RKO (cell line): Measurements from ENCODE around the gene LRP1.

Source experiments
- DNase-seq: peaks from one replicate; pipeline ENCODE4 v3.0.0-alpha.2; 2016; ENCODE audit warnings: low spot score

Gene LRP1

DNA sequence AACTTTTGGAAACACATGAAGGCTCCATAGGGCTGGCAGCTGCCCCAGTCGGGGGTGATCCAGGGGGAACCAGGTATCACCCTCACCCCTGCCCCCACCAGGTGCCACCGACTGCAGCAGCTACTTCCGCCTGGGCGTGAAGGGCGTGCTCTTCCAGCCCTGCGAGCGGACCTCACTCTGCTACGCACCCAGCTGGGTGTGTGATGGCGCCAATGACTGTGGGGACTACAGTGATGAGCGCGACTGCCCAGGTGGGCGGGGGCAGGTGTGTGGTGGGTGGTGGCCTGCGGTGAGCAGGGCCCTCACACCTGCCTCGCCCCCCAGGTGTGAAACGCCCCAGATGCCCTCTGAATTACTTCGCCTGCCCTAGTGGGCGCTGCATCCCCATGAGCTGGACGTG lies 66.0 kb downstream of the LRP1 start:
- DNase-seq: no peak

- no peak for DNase-seq
Observed at GRCh38 chr12:57195186-57195585, 66.9 kb downstream of the LRP1 start.

- no peak for DNase-seq
Observed at GRCh38 chr12:57195611-57196371, 67.5 kb downstream of the LRP1 start.

- DNase-seq: no peak
Observed at GRCh38 chr12:57196439-57196838, 68.2 kb downstream of the LRP1 start.

GRCh38 chr12:57196956-57197355 lies 68.7 kb downstream of the LRP1 start:
- DNase-seq: no peak

- no peak for DNase-seq
Observed at GRCh38 chr12:57198329-57198728, 70.0 kb downstream of the LRP1 start.

DNA sequence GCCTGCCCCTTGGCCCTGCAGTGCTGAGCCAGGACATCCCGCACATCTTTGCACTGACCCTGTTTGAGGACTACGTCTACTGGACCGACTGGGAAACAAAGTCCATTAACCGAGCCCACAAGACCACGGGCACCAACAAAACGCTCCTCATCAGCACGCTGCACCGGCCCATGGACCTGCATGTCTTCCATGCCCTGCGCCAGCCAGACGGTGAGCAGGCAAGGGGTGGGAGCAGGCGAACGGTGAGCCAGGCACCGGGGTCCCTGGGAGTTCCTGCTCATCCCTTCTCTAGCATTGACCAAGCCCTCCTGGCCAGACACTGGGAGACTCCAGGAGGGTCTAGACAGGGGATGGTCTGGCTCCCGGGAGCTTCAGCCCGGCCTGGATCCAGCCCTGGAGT lies 70.9 kb downstream of the LRP1 start:
- no peak for DNase-seq

GRCh38 chr12:57200497-57200896 lies 72.2 kb downstream of the LRP1 start:
- no peak for DNase-seq

DNA sequence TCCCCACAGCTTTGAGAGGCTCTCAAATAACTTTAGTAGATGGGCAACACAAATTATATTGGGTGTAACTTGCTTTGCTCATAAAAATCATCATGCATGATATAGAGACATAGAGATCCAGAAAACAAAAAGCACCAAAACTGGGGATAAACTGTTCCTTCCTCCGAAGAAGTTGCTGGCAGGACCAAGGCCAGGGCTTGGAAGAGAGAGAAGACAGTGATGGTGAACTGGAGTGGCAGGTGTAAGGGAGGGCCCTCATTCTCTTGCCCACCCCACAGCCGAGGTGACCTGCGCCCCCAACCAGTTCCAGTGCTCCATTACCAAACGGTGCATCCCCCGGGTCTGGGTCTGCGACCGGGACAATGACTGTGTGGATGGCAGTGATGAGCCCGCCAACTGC lies 72.9 kb downstream of the LRP1 start:
- DNase-seq: no peak

- no peak for DNase-seq
Observed at GRCh38 chr12:57201631-57202030, 73.3 kb downstream of the LRP1 start.

DNA sequence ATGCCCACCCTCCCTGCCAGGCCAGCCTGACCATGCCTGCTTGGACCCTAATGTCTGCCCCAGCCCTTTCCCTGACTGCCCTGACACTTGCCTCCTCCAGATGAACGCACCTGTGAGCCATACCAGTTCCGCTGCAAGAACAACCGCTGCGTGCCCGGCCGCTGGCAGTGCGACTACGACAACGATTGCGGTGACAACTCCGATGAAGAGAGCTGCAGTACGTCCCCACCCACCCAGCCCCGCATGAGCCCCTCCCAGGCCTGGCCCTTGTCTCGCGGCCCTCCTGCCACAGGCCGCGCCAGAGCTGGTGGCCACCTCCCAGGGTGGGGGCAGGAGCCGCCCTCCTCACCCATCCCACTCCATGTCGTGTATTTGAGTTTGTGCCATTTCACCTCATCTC lies 74.0 kb downstream of the LRP1 start:
- DNase-seq: no peak

DNA sequence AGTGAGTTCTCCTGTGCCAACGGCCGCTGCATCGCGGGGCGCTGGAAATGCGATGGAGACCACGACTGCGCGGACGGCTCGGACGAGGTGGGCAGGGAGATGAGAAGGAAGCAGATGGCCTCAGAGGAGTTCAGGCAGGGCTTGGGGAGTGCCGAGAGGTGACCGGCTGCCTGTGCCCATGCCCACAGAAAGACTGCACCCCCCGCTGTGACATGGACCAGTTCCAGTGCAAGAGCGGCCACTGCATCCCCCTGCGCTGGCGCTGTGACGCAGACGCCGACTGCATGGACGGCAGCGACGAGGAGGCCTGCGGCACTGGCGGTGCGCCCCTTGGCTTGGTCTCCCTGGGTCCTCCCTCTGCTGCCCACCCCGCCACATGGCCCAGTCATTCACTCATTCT lies 74.9 kb downstream of the LRP1 start:
- no peak for DNase-seq

- no peak for DNase-seq
Observed at GRCh38 chr12:57203791-57204190, 75.5 kb downstream of the LRP1 start.

DNA sequence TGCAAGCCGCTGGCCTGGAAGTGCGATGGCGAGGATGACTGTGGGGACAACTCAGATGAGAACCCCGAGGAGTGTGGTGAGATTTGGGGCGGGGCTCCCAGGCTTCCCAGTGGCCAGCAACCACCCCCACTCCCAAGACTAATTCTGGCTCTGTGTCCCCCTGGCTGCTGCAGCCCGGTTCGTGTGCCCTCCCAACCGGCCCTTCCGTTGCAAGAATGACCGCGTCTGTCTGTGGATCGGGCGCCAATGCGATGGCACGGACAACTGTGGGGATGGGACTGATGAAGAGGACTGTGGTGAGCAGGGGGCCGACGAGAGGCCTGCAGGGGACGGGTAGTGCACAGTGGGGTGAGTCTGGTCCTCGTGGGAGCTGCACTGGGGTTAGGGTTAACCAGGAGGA lies 76.2 kb downstream of the LRP1 start:
- DNase-seq: no peak

DNA sequence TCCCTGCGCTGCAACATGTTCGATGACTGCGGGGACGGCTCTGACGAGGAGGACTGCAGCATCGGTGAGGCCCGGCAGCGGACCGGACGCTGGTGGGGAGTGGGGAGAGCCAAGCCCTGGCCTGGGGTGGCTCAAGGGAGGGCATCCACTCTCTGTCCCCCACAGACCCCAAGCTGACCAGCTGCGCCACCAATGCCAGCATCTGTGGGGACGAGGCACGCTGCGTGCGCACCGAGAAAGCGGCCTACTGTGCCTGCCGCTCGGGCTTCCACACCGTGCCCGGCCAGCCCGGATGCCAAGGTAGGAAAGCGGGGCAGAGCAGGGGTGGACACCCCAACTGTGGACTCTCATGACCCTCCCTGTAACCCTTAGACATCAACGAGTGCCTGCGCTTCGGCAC lies 76.9 kb downstream of the LRP1 start:
- DNase-seq: no peak

DNA sequence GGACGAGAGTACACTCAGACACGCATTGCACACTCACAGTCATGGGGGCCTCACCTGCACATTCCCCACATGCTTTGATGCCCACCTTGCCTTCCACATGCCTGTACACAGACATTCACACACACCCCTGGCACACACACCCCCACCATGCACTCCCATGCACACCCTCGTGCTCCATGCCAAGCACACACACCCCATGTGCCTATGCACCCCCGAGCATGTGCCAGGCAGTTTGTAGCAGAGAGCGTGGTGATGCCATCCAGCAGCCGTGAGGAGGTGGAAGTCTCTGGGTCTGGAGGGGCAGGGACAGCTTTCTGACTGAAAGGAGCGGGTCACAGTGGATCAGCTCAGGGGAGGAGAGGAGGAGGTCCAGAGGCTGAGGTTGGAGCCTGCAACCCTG lies 77.6 kb downstream of the LRP1 start:
- DNase-seq: no peak

GRCh38 chr12:57207731-57208630 lies 79.7 kb downstream of the LRP1 start:
- no peak for DNase-seq

DNA sequence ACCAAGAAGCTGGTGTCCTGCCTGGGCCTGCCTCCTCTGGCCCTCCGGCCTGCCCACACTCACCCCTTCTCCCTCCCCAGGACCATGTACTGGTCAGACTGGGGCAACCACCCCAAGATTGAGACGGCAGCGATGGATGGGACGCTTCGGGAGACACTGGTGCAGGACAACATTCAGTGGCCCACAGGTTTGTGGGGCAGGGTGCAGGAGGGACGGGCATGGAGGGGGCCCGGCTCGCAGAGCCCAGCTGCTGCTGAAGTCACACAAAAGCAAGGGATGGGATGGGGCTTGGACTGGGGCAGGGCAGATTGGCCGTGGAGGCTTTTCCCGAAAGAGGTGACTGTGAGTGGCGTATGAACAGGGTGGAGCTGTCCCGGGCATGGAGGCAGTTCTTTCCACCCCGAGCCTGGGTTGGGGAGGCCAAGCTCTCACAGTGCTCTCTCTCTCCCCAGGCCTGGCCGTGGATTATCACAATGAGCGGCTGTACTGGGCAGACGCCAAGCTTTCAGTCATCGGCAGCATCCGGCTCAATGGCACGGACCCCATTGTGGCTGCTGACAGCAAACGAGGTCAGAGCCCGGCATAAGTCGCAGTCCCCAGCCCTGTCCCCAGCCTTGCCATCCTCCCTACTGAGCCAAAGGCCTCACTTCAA lies 80.5 kb downstream of the LRP1 start:
- no peak for DNase-seq

GRCh38 chr12:57209916-57210315 lies 81.6 kb downstream of the LRP1 start:
- no peak for DNase-seq

- no peak for DNase-seq
Observed at GRCh38 chr12:57210461-57210860, 82.2 kb downstream of the LRP1 start.

DNA sequence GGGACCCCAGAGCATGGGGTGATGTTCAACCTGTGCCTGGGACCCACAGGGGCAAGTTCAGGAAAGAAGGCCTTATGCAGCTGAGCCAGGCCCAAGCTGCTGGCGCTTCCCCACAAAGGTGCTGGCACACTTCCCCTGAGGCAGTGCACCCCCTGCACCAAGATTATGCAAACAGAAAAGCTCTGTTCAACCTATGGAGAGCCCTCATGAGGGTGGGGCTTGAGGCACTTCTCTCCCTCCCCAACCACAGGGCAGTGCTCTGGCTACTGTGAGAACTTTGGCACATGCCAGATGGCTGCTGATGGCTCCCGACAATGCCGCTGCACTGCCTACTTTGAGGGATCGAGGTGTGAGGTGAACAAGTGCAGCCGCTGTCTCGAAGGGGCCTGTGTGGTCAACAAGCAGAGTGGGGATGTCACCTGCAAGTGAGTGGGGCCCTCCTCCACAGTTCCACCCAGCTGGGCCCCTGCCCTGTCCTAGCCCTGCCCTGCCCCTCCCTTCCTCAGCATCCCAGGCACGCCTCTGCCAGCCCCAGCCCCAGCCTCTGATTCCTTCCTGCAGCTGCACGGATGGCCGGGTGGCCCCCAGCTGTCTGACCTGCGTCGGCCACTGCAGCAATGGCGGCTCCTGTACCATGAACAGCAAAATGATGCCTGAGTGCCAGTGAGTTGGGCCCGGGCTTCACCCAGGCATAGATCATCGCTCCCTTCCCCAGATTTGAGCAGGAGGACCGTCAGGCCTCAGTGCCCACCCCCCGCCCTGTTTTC lies 82.8 kb downstream of the LRP1 start:
- no peak for DNase-seq
